Heart left ventricle (tissue), 16 donors: ENCODE measurements around the gene ARL8B. TPM values are rescaled to one million over a fixed set of nuclear protein-coding genes. Genes with fewer than 3 reads are reported as not detected.

Experiments
- ATAC-seq, 4 donors: fragments of 200-7000 bp; cut with Tn5 transposase; one replicate each; pipeline ENCODE4 v1.9.1; 2020 to 2022; ENCODE audit warnings: moderate library complexity in 4 of 4, mild to moderate bottlenecking in 3 of 4, moderate number of reproducible peaks in 1 of 4
- DNase-seq, 5 donors: peaks; one replicate each; pipeline ENCODE4 v3.0.0-alpha.2; 2020
- H3K27ac ChIP-seq, 12 donors: fragments of 200-600 bp; sonication (generic) in 4 of 12; one replicate each; pipeline versions ENCODE4 v1.5.0 to v1.8.0; 2016 to 2022; ENCODE audit warnings: mild to moderate bottlenecking in 2 of 12
- H3K27me3 ChIP-seq, 9 donors: fragments of 200-600 bp; sonication (generic) in 2 of 9; one replicate each; pipeline versions ENCODE4 v1.5.1 to v1.8.0; 2016 to 2022; ENCODE audit warnings: mild to moderate bottlenecking in 3 of 9
- H3K36me3 ChIP-seq, 9 donors: fragments of 200-600 bp; sonication (generic) in 2 of 9; one replicate each; pipeline versions ENCODE4 v1.5.0 to v1.8.0; 2018 to 2022; ENCODE audit warnings: mild to moderate bottlenecking in 2 of 9
- H3K4me1 ChIP-seq, 12 donors: fragments of 200-600 bp; sonication (generic) in 4 of 12; one replicate each; pipeline versions ENCODE4 v1.5.0 to v1.8.0; 2016 to 2022; ENCODE audit warnings: mild to moderate bottlenecking in 3 of 12
- H3K4me3 ChIP-seq, 12 donors: fragments of 200-600 bp; sonication (generic) in 4 of 12; one replicate each; pipeline versions ENCODE4 v1.5.0 to v1.8.0; 2017 to 2022; ENCODE audit warnings: mild to moderate bottlenecking in 9 of 12, moderate library complexity in 4 of 12
- H3K9me3 ChIP-seq, 12 donors: fragments of 200-600 bp; sonication (generic) in 4 of 12; one replicate each; pipeline versions ENCODE4 v1.5.0 to v1.8.0; 2016 to 2022; ENCODE audit warnings: mild to moderate bottlenecking in 1 of 12
- POLR2A ChIP-seq, 2 donors: fragments of 450-650 bp; IDR thresholded peaks; one replicate each; pipeline ENCODE4 v1.6.1; 2017; ENCODE audit warnings: antibody characterized with exemption in 2 of 2, mild to moderate bottlenecking in 2 of 2, moderate library complexity in 2 of 2
- WGBS, 4 donors: extraction: QIAGEN DNeasy Blood & Tissue Kit in 2 of 4; methylation state at CpG; one replicate each; pipeline versions ENCODE4 v1.1.5 to v1.1.7; 2013 to 2018; 5-methylcytosine and 5-hydroxymethylcytosine counted together
- intact Hi-C, 10 donors: fragments of 100-400 bp; cut with DNase I; formaldehyde crosslinking; loops; one replicate each; pipeline versions ENCODE4 v1.11.1 to v1.14.2; 2022
- polyA plus RNA-seq, 2 donors: library from polyadenylated mRNA; stranded (reverse); fragments of 200-250 nt; gene quantifications; one replicate each; pipeline ENCODE4 v1.2.3, GENCODE V29; 2013
- total RNA-seq, 9 donors: library from RNA; depleted of rRNA in 2 of 9; stranded (reverse); fragments of >200 nt in 2 of 9; fragmentation: NEBNext Ultra II Directional in 3 of 9; extraction: Animal tissue kit (Norgen Biotek cat#: 25700) in 3 of 9; gene quantifications; one replicate each; pipeline versions ENCODE4 v1.1.0 to v1.2.4, GENCODE V29; 2016 to 2023
- TF ChIP-seq, protein P1 (sequence below), 12 donors: fragments of 200-600 bp; sonication (generic) in 4 of 12; IDR thresholded peaks; one replicate each; pipeline versions ENCODE4 v1.5.0 to v1.8.0; 2018 to 2022; ENCODE audit warnings: antibody characterized with exemption in 12 of 12, mild to moderate bottlenecking in 5 of 12
- donor health status: ischemic (EF 13 %, LVEDD 7.1; RV severe dilation, severe dysfunction).
- donor health status: healthy with polysubstance abuse.
- donor health status: DM: no; HTN: yes; CAD: no.
- donor health status: DM: no; HTN: no; CAD: no.
- donor health status: ischemic (EF 25% LVEDD 6.9; RV normal size, moderate dysfunction).
- donor health status: ischemic (EF 25% LVEDD 5.7; RV mildly dilated, moderate dysfunction).
- donor health status: healthy.
- donor health status: DM: yes; HTN: yes; CAD: no.
- donor health status: ischemic (EF 35%, LVEDD 5.7; RV mildly dilated, moderate dysfunction).
- donor health status: nonischemic (EF 11% LVEDD 7.7; RV severe dilation, severe dysfunction).
- donor health status: DM: yes; HTN: yes; CAD: no.
- donor health status: PGD.
- donor health status: ischemic (EF 29% LVEDD 5.4; RV normal size, mild dysfunction).
- donor health status: nonischemic (EF 23%, LVEDD 6.1; RV moderate dilation, normal function).

ARL8B gene
- total and polyA plus RNA-seq, 11 donors, result 32.9 to 106 (median 64.0) TPM

DNA sequence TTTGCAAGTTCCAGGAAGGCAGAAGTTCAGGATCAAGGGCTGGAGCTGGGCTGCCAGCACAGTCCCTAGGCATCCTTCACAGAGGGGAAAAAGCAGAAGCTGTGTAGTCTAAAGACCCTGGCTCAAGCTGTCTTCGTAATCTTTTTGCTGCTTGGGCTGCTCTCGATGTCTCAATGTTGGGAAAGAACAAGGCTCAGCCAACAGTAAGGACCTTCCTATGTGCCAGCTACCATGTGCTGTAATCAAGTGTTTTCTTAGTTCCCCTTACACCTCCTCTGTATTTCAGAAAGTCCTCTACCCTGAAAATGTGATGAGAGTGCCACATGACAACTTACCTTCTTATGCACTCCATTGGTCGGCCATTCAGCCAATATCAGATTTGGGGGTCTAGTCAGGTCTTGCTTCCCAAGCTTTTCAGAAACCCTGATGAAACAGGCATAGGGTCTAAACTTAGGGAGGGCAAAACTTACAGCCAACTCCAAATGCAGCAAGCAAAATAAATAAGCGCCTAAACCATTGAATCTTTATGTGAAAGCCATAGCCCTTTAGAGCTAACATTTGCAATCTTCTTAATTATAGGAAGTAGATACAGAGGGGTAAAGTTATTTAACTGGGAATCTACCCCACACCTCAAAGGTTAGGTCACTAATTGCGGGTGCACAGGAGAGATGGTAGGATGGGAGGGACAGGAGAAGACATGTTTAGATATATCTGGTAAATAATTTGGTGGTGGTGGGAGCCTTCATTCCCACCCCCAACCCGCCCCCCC, 64.2 kb downstream of the ARL8B start:
- Histone ChIP-seq H3K4me3 (peak overlapping the region in 11 of 12 donors; percentile 40 to 99 (median 90)), H3K36me3 (peaks cover 0 to 14% (median 9%) of the 10 kb centered on the region in 9 donors), H3K27ac (peak overlapping the region in 9 of 12 donors; percentile 64 to 99 (median 84)), H3K9me3 (no peaks in the 10 kb centered on the region), H3K4me1 (peaks cover 0 to 74% (median 28%) of the 10 kb centered on the region in 12 donors), H3K27me3 (no peaks in the 10 kb centered on the region)
- TF ChIP-seq, protein P1, sequence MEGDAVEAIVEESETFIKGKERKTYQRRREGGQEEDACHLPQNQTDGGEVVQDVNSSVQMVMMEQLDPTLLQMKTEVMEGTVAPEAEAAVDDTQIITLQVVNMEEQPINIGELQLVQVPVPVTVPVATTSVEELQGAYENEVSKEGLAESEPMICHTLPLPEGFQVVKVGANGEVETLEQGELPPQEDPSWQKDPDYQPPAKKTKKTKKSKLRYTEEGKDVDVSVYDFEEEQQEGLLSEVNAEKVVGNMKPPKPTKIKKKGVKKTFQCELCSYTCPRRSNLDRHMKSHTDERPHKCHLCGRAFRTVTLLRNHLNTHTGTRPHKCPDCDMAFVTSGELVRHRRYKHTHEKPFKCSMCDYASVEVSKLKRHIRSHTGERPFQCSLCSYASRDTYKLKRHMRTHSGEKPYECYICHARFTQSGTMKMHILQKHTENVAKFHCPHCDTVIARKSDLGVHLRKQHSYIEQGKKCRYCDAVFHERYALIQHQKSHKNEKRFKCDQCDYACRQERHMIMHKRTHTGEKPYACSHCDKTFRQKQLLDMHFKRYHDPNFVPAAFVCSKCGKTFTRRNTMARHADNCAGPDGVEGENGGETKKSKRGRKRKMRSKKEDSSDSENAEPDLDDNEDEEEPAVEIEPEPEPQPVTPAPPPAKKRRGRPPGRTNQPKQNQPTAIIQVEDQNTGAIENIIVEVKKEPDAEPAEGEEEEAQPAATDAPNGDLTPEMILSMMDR (IDR thresholded peaks at IDR 0.05), result no peak
- TF ChIP-seq POLR2A (IDR thresholded peaks at IDR 0.05), result no peak
- DNase-seq (no peak), ATAC-seq (no peak)
- intact Hi-C loops, result loop anchor here in 9 of 10 donors (2.0 to 10.0 kb wide), 5 partner anchors 49 to 471 kb away; partner anchors contain the start of gene ARL8B (in 8 of the 9)
- 64 to 71% (median 67%) methylated on average over 6 of the region's 6 CpGs for WGBS, 4 donors

DNA sequence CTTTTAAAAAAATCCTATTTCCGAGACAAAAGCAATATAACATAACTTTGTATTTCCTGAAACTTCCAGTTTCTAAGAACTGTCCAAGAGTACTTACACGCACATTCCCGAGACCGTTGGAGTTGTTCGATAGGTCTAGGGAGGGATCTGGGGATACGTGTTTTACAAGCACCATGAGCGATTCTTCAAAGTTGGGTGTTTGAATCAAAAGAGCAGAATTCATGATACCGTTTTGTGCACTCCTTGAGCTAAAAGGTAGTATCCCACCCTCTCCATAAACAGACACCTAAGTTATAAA, 64.7 kb downstream of the ARL8B start:
- no peak for DNase-seq
- WGBS, 4 donors, result 4 to 7% (median 6%) methylated on average over 8 of the region's 8 CpGs
- Histone ChIP-seq H3K27ac (peak overlapping the region; percentile 15 to 99 (median 82)), H3K36me3 (peaks cover 0 to 8% (median 4%) of the 10 kb centered on the region in 9 donors), H3K9me3 (no peaks in the 10 kb centered on the region), H3K4me1 (peaks cover 0 to 79% (median 29%) of the 10 kb centered on the region in 12 donors), H3K27me3 (no peaks in the 10 kb centered on the region), H3K4me3 (peak overlapping the region; percentile 40 to 99 (median 88))
- TF ChIP-seq POLR2A (IDR thresholded peaks at IDR 0.05), result no peak
- TF ChIP-seq, protein P1 (IDR thresholded peaks at IDR 0.05), result no peak
- no peak for ATAC-seq
- intact Hi-C loops, result loop anchor here in 9 of 10 donors (1.0 to 10.0 kb wide), 6 partner anchors 50 to 472 kb away; partner anchors contain the start of gene ARL8B (in 9 of the 9)

DNA sequence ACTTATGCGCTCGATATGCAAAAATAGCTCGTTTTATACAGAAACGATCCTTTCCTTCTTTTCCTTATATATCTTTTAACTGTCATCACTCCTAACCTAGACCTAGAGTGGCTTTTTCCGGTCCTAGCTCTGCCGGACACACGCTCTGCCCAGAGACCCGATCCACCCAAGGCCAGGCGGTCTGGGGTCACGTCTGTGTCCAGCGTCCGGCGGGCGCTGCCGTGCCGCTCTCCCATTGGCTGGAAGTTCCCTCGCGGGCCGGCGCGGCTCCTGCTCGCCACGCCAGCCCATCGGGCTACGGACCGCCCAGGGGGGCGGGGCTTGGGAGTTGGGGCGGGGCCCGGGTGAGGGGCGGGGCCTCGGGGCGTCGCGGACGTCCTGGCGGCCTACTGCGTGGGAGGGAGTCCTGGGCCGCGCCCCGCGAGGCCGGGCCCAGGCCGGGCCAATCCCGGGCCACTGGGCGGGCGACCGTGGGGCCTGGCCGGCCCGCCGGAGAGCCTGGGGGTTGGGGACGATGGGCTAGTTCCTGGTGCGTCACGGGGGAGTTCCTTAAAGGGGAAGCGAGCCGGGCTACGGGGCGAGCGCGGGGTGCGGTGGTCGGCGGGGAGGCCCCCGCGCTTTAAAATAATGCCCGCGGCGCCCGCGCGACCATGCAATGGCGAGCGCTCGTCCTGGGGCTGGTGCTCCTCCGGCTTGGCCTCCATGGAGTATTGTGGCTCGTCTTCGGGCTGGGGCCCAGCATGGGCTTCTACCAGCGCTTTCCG, 65.2 kb downstream of the ARL8B start, which contains the start of gene EDEM1:
EDEM1 (plus strand) TSS at position 552 of the 764 bp plus-strand sequence; CDS start at position 651, 99 bp downstream.
- H3K4me3 ChIP-seq, result peak within 1 kb of the TSS; percentile 67 to 99 (median 96)
- intact Hi-C loops, result loop anchor here in 9 of 10 donors (1.0 to 10.0 kb wide), 6 partner anchors 50 to 473 kb away; partner anchors contain the start of gene ARL8B (in 9 of the 9)
- no peaks in the 10 kb centered on the region for H3K9me3 ChIP-seq
- ATAC-seq (peak; percentile 94 to 98 (median 96)), DNase-seq (peak; percentile 96 to 99 (median 96))
- H3K27ac ChIP-seq, result peak within 1 kb of the TSS; percentile 68 to 99 (median 96)
- H3K36me3 ChIP-seq, result peaks cover 0 to 4% (median 0%) of the 10 kb centered on the region in 9 donors
- peaks cover 0 to 79% (median 30%) of the 10 kb centered on the region in 12 donors for H3K4me1 ChIP-seq
- no peaks in the 10 kb centered on the region for H3K27me3 ChIP-seq
- TF ChIP-seq, protein P1 (IDR thresholded peaks at IDR 0.05), result no peak
- peak; percentile 35 to 82 for TF ChIP-seq POLR2A (IDR thresholded peaks at IDR 0.05)
- 0% methylated on average over 30 to 78 of the region's 78 CpGs for WGBS, 4 donors
